HG02588 (cell line): Measurements from ENCODE around the gene PA2G4.
"Not testable (repeated sequence)": the region's sequence is repeated elsewhere in the genome, so short reads cannot be mapped to it uniquely, and the experiment has no call there.

ENCODE experiments used
- ATAC-seq: cut with Tn5 transposase; IDR thresholded peaks from one replicate; pipeline ENCODE4 v1.9.1; 2021; ENCODE audit warnings: mild to moderate bottlenecking, moderate library complexity; ENCODE audit not compliant: unreplicated experiment

The PA2G4 gene

GRCh38 chr12:56098592-56098991, 5.8 kb upstream of the PA2G4 start:
- ATAC-seq: no peak

- no peak for ATAC-seq
These were observed 4.6 kb upstream of the PA2G4 start for GRCh38 chr12:56099787-56100186.

GRCh38 chr12:56101045-56101444, 3.3 kb upstream of the PA2G4 start:
- no peak for ATAC-seq

GRCh38 chr12:56102683-56103065, 1.7 kb upstream of the PA2G4 start:
- no peak for ATAC-seq

GRCh38 chr12:56103066-56103711, 1.2 kb upstream of the PA2G4 start:
- no peak for ATAC-seq

- ATAC-seq: no peak
These were observed 593 bp upstream of the PA2G4 start for GRCh38 chr12:56103823-56104108.

- ATAC-seq: peak; percentile 7
These were observed 653 bp downstream of the PA2G4 start for GRCh38 chr12:56104815-56105608.

GRCh38 chr12:56105609-56105902, 1.2 kb downstream of the PA2G4 start:
- no peak for ATAC-seq

GRCh38 chr12:56107242-56107641, 2.9 kb downstream of the PA2G4 start:
- ATAC-seq: no peak

- no peak for ATAC-seq
These were observed 6.2 kb downstream of the PA2G4 start for GRCh38 chr12:56110571-56110970.

- no peak for ATAC-seq
These were observed 9.7 kb downstream of the PA2G4 start for GRCh38 chr12:56114084-56114483.

- ATAC-seq: no peak
These were observed 11.0 kb downstream of the PA2G4 start for GRCh38 chr12:56115329-56115728.

- ATAC-seq: peak; percentile 44
These were observed 12.1 kb downstream of the PA2G4 start, which contains the start of gene RPL41 for GRCh38 chr12:56116267-56117081. RPL41 (plus strand) TSS chr12:56116633.

GRCh38 chr12:56117082-56117706, 12.8 kb downstream of the PA2G4 start:
- ATAC-seq: not testable (repeated sequence)

- ATAC-seq: peak; percentile 83
These were observed 13.7 kb downstream of the PA2G4 start, which contains the start of gene ZC3H10 for GRCh38 chr12:56117778-56118687. ZC3H10 (plus strand) TSS chr12:56118266; CDS start chr12:56120563, 2,297 bp downstream.

- no peak for ATAC-seq
These were observed 14.5 kb downstream of the PA2G4 start for GRCh38 chr12:56118688-56119357.

- no peak for ATAC-seq
These were observed 15.0 kb downstream of the PA2G4 start for GRCh38 chr12:56119361-56119796.

GRCh38 chr12:56120158-56120846, 15.9 kb downstream of the PA2G4 start:
- ATAC-seq: no peak

GRCh38 chr12:56121204-56121870, 17.0 kb downstream of the PA2G4 start:
- no peak for ATAC-seq
